RWPE2 (cell line): ENCODE measurements around the gene TMEM225B.

ENCODE experiments used
- ATAC-seq: fragments of 200-7000 bp; cut with Tn5 transposase; 3 replicates; pipeline ENCODE4 v1.9.1; 2021; ENCODE audit warnings: low read depth
- DNase-seq: peaks from one replicate; pipeline ENCODE4 v3.0.0-alpha.2; 2020; ENCODE audit warnings: low spot score
- H3K27ac ChIP-seq: fragments of 450-650 bp; 2 replicates; pipeline ENCODE4 v1.5.1; 2017; ENCODE audit warnings: mild to moderate bottlenecking; ENCODE audit not compliant: poor library complexity, severe bottlenecking
- H3K27me3 ChIP-seq: fragments of 250-450 bp; sonication (Bioruptor Pico); 2 replicates; pipeline ENCODE4 v1.5.1; 2021; ENCODE audit warnings: mild to moderate bottlenecking, moderate library complexity; ENCODE audit not compliant: insufficient read depth, poor library complexity, severe bottlenecking
- H3K36me3 ChIP-seq: fragments of 250-450 bp; sonication (Bioruptor Pico); 2 replicates; pipeline ENCODE4 v1.5.1; 2020; ENCODE audit warnings: low read depth, mild to moderate bottlenecking, moderate library complexity
- H3K4me1 ChIP-seq: fragments of 250-450 bp; sonication (Bioruptor Pico); 2 replicates; pipeline ENCODE4 v1.5.1; 2021; ENCODE audit warnings: mild to moderate bottlenecking, moderate library complexity; ENCODE audit not compliant: insufficient read depth, poor library complexity, severe bottlenecking
- H3K4me3 ChIP-seq: fragments of 250-450 bp; sonication (Bioruptor Pico); 2 replicates; pipeline ENCODE4 v1.5.1; 2021; ENCODE audit warnings: mild to moderate bottlenecking, moderate library complexity; ENCODE audit not compliant: severe bottlenecking
- H3K9me3 ChIP-seq: fragments of 250-450 bp; sonication (Bioruptor Pico); 2 replicates; pipeline ENCODE4 v1.5.1; 2021; ENCODE audit warnings: mild to moderate bottlenecking, moderate library complexity; ENCODE audit not compliant: severe bottlenecking
- CTCF ChIP-seq: fragments of 450-650 bp; IDR thresholded peaks from one replicate; pipeline ENCODE4 v1.5.1; 2017; ENCODE audit warnings: mild to moderate bottlenecking, moderate library complexity; ENCODE audit not compliant: poor library complexity, severe bottlenecking

The TMEM225B gene

GRCh38 chr7:99642027-99642426, 44.0 kb downstream of the TMEM225B start:
- no peak for ATAC-seq
- peaks cover 3% of the 10 kb centered on the region for H3K9me3 ChIP-seq
- DNase-seq: no peak
- no peak overlapping the region for H3K27ac ChIP-seq
- no peaks in the 10 kb centered on the region for H3K27me3 ChIP-seq
- H3K4me1 ChIP-seq: no peaks in the 10 kb centered on the region
- TF ChIP-seq CTCF: no peak
- H3K36me3 ChIP-seq: no peaks in the 10 kb centered on the region
- H3K4me3 ChIP-seq: no peak overlapping the region

DNA sequence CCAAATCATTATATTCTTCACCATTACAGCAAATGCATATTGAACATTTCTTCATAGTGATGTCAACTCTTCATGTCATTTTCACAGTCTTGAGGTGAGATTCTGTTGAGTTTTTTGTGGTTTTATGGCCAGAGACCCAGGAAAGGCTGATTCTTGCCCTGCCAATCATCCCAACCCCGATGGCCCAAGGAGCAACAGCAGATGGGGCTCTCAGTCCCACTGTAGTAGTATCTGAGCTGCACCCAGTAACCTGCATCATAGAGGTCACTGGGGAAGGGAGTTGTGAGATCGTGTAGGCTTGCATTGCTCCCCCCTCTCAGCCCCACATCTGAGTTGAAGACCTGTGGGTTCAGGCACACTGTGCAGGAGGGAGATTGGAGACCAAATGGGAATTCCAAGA, 45.4 kb downstream of the TMEM225B start:
- H3K27me3 ChIP-seq: no peaks in the 10 kb centered on the region
- DNase-seq (no peak), ATAC-seq (no peak)
- H3K9me3 ChIP-seq: peaks cover 3% of the 10 kb centered on the region
- H3K27ac ChIP-seq: no peak overlapping the region
- no peak overlapping the region for H3K4me3 ChIP-seq
- no peaks in the 10 kb centered on the region for H3K4me1 ChIP-seq
- TF ChIP-seq CTCF: no peak
- H3K36me3 ChIP-seq: no peaks in the 10 kb centered on the region

DNA sequence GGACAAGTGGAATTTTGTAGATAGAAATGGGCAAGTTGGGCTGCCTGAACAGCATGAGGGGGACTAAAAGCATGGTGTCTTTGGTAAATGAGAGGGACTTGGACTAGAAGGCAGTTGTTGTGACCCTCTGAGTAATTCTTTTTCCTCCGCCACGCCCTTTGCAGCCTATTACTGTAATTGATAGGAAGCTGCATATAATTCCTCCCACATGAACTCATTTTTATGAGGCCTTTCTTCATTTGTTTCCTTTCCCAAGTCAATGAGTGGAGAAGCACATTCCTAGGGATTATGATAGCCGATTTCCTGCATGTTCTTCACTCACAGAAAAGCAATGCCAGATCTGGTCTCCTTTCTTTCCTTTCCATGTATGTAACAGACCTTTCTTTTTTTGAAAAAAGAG, 46.4 kb downstream of the TMEM225B start:
- no peak overlapping the region for H3K4me3 ChIP-seq
- no peaks in the 10 kb centered on the region for H3K4me1 ChIP-seq
- H3K36me3 ChIP-seq: no peaks in the 10 kb centered on the region
- no peak overlapping the region for H3K27ac ChIP-seq
- no peak for ATAC-seq
- DNase-seq: no peak
- no peak for TF ChIP-seq CTCF
- peaks cover 3% of the 10 kb centered on the region for H3K9me3 ChIP-seq
- no peaks in the 10 kb centered on the region for H3K27me3 ChIP-seq

GRCh38 chr7:99645590-99645989, 47.5 kb downstream of the TMEM225B start:
- Histone ChIP-seq H3K27me3 (no peaks in the 10 kb centered on the region), H3K27ac (no peak overlapping the region), H3K4me3 (no peak overlapping the region), H3K4me1 (no peaks in the 10 kb centered on the region), H3K36me3 (no peaks in the 10 kb centered on the region), H3K9me3 (peaks cover 3% of the 10 kb centered on the region)
- no peak for TF ChIP-seq CTCF
- DNase-seq (no peak), ATAC-seq (no peak)

DNA sequence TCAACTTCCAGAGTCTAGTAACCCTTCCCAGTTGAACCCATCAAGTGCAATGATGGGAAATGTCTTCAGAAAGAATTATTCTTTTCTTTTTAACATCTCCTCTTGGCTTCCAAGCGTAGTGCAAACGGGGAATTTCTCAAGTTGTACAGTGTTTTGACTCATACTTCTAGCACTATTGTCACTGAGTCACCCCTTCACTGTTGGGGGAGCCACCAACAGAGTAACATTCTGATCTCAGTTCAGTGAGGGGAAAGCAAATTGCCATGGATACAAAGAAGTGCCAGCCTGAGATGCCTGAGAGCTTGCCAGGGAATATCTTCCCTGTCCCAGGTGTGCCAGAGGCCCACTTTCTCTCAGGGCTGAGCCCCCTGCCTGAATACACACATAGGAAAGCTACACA, 50.8 kb downstream of the TMEM225B start:
- H3K4me3 ChIP-seq: no peak overlapping the region
- no peaks in the 10 kb centered on the region for H3K4me1 ChIP-seq
- H3K9me3 ChIP-seq: peaks cover 3% of the 10 kb centered on the region
- ATAC-seq (no peak), DNase-seq (no peak)
- no peaks in the 10 kb centered on the region for H3K27me3 ChIP-seq
- no peak for TF ChIP-seq CTCF
- H3K36me3 ChIP-seq: no peaks in the 10 kb centered on the region
- H3K27ac ChIP-seq: no peak overlapping the region
